HG02623 (cell line): ENCODE data around the gene FMN1.
"Not testable (repeated sequence)": the region's sequence is repeated elsewhere in the genome, so short reads cannot be mapped to it uniquely, and the experiment has no call there.

ENCODE experiments used
- ATAC-seq: cut with Tn5 transposase; IDR thresholded peaks from one replicate; pipeline ENCODE4 v1.9.1; 2021; ENCODE audit warnings: moderate library complexity; ENCODE audit not compliant: unreplicated experiment

FMN1 gene

DNA sequence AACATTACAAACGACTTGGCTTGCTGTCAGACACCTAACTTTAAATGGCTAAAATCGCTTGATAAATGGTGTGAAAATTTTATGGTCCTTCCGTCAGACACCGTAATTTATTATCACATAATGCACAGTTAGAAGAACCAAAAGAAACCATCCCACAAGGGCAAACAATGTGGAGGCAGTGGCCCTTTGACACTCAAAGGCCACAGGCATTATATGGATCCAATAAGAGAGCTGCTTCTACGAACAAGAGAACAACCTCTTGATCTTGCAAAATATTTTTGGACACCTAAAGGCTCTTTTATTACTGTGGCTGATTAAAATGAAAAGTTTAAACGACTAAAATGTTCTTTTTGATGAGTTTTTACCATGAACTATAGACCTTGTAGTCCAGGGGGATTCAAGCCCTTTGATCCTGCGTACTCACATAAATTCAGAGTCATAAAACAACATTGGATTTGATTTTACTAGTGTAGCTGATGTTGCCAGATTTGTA lies 202.8 kb downstream of the FMN1 start:
- no peak for ATAC-seq

GRCh38 chr15:32990071-32990470 lies 204.4 kb downstream of the FMN1 start:
- no peak for ATAC-seq

- no peak for ATAC-seq
Observed at GRCh38 chr15:32987067-32987466, 207.4 kb downstream of the FMN1 start.

DNA sequence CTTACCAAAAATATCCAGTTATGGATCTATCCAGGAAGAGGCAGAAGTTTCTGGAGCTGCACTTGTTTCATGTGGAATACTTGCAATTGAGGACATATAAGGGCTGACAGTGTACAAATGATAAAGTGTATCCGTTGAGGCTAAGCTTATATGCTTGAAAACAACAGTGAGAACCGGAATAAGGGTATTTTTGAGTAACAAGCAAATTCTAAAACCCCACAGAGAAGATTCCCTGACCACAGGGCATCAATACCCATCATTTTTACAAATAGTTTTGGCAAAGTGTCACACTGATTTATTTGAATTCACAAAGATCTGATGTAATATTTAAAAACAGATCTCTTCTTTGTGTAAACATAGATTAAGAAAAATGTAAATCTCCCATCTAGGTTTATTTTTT lies 208.4 kb downstream of the FMN1 start:
- ATAC-seq = no peak

DNA sequence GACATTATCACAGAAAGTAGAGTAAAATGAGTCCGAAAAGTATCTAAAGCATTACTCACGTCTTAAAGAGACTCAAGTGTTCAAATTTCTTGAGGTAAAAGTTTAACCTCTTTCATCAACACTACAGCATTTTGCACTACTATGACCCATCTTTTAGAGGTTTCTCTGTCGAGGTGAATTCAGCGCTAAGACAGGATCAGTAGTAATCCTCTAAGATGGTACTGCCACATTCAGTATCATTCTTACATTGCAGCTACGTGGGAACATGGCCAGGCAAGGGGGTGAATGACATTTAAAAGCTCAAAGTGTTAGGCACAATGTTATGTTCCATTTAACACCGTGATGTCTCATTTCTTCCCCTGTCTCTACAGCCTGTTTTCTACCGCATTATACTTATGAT lies 210.8 kb downstream of the FMN1 start:
- no peak for ATAC-seq

GRCh38 chr15:32982001-32982400 lies 212.5 kb downstream of the FMN1 start:
- no peak for ATAC-seq

DNA sequence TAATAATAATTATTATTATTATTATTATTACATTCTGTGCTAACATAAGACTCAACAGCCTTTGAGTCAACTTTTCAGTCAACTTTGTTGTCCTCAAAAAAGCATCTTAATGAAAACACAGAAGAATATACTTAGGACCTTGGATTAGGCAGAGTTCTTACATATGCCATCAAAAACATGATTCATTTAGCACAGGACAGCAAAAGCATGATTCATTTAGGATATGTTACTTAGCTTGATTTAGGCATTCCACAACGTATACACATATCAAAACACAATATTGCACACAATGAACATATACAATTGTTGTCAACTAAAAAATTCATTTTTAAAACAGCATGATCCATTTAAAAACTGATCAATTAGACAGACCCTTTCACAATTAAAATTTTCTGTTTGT lies 213.0 kb downstream of the FMN1 start:
- no peak for ATAC-seq

DNA sequence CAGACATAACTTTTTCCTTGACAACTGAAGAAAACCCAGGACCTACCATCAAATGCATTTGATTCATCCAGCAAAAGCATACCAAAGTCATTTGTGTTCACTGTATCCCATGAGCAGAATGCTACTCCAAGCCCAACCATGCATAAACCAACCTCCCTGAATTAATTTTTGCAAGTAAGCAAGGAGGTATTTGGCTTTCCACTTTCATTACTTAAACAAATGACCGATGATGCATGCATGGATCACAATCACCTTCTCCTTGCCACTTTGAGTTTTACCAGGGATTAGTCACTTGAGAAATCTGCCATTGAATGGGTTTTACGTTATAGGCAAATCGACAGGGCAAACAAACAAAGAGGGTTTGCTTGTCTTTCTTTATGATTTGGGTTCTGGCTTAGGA lies 214.8 kb downstream of the FMN1 start:
- no peak for ATAC-seq

GRCh38 chr15:32977506-32977905 lies 217.0 kb downstream of the FMN1 start:
- ATAC-seq = no peak

- ATAC-seq = no peak
Observed at GRCh38 chr15:32974691-32975090, 219.8 kb downstream of the FMN1 start.

GRCh38 chr15:32972686-32973085 lies 221.8 kb downstream of the FMN1 start:
- ATAC-seq = no peak

DNA sequence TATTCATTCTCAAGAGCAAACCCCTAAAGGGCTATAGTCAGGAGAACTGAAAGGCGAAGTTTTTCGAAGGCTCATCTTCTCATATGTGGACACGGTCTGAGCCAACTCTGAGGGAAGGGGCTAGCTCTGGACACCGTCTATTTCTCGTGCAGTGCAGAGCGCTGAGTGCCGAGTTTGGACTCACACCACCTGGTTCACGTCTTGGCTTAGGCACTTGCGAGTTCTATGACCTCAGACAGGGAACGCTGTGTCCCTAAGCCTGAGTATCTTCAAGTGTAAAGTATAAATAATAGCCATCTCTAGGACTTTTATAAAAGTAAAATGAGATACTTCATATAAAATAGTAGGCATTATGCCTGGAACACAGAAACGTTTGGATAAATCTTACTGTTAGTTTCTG lies 223.7 kb downstream of the FMN1 start:
- ATAC-seq = no peak

GRCh38 chr15:32967521-32967920 lies 227.0 kb downstream of the FMN1 start:
- ATAC-seq = no peak

GRCh38 chr15:32966512-32966911 lies 228.0 kb downstream of the FMN1 start:
- ATAC-seq = no peak

GRCh38 chr15:32965897-32966296 lies 228.6 kb downstream of the FMN1 start:
- no peak for ATAC-seq

GRCh38 chr15:32959077-32959476 lies 235.4 kb downstream of the FMN1 start:
- no peak for ATAC-seq

DNA sequence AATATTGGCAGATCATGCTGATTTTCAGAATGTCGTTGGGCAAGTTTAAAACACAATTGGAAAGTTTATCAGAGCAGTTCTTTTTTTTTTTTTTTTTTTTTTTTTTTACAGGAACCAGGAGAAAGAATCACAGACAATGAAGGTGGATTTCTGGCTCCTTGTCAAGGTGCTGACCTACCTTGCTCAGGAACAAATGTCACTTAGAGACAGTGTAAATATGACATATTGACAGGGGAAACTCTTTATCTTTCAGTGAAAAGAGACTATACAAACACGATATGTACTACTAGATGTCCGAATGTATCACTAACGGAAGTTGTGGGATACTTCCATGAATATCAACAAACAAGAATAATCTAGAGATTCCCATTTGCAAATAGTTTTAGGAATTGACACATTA lies 237.3 kb downstream of the FMN1 start:
- no peak for ATAC-seq

DNA sequence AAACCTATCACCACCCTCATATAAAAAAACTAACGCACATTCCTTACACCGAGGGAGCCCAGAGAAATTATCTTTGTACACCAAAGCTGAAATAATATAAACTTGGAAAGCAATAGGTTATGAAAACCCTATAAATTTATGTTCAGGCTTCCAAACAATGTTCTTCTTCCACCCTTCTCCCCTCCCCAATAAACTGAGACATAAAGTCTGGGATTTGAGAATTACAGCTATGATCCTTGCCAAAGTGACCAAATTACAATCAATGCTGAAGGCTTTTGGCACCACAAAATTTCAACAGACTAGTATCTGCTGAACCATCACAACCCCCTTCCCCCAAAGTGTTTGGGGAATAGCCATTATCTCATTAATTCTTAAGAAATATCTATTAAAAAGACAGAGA lies 237.8 kb downstream of the FMN1 start:
- ATAC-seq = no peak

DNA sequence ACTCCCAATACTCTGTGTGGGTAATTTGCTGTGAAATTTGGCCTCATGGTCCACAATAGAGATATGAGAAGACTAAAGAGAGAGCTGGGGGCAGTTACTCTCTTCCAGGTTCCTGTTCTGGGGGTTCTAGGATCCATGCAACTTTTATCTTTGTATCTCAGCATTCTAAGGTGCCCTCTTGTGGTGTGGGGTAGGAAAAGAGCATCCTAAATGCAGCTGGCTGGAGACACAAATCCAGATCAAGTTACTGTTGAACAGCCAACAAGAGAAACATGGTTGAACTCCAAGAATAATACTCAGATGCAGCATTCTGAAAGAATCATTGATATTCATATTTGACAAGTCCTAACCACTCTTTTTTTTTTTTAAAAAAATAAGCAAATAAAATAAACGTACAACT lies 238.5 kb downstream of the FMN1 start:
- no peak for ATAC-seq

GRCh38 chr15:32953533-32953910 lies 241.0 kb downstream of the FMN1 start:
- ATAC-seq = no peak

- no peak for ATAC-seq
Observed at GRCh38 chr15:32952901-32953532, 241.5 kb downstream of the FMN1 start.

DNA sequence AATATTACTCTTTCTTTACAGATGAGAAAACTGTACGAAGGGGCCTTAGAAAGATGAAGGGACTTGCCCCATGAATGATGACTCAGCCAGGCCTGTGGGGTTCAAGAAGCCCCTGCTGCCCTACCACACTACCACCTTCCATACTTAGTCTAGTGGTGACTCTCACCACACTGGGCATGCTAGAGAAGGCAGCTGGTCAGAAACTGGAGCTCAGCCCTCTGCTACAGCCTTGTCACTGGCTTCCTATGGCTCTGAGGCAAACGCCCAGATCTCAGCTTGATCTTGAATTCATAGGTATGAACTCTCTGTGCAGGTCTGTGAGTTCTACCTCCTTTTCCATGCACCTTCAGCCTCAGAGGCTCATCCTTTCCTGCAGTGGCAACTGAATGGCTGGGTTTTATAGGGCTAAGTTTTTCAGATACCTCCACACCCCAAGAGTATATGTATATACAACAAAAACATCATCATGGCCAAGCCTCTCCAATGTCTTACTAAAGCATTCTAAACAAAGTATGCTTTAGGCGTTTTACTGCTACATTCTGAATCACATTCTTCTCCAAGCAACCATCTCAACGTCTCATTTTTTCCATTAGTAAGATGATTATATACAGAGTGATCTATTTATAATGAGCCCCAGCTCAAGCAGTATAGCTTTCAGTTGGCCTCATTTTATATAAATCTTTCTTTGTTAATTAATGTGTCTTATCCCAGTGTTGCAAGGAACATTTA lies 242.6 kb downstream of the FMN1 start:
- ATAC-seq = no peak

GRCh38 chr15:32950051-32950450 lies 244.5 kb downstream of the FMN1 start:
- not testable (repeated sequence) for ATAC-seq
